Femur (tissue), 1 donor: Measurements from ENCODE around the gene MSMP.
A peak's percentile ranks its signal among the peaks of the same experiment; 100 is the strongest.

ENCODE experiments used
- DNase-seq: peaks from one replicate; pipeline ENCODE4 v3.0.0-alpha.2; 2017

The MSMP gene

GRCh38 chr9:35741740-35742139 is 12.3 kb downstream of the MSMP start:
- peak; percentile 7 for DNase-seq

- no peak for DNase-seq
Observed at GRCh38 chr9:35740243-35740642, 13.8 kb downstream of the MSMP start.

- DNase-seq: no peak
Observed at GRCh38 chr9:35738924-35739323, 15.2 kb downstream of the MSMP start.

- no peak for DNase-seq
Observed at GRCh38 chr9:35738186-35738585, 15.9 kb downstream of the MSMP start.

- DNase-seq: no peak
Observed at GRCh38 chr9:35737143-35737542, 16.9 kb downstream of the MSMP start.

GRCh38 chr9:35736201-35736633 is 17.9 kb downstream of the MSMP start:
- peak; percentile 71 for DNase-seq

- DNase-seq: no peak
Observed at GRCh38 chr9:35734096-35734495, 20.0 kb downstream of the MSMP start.

GRCh38 chr9:35732800-35733541 is 21.1 kb downstream of the MSMP start:
- DNase-seq: no peak

GRCh38 chr9:35732185-35732799 is 21.8 kb downstream of the MSMP start, which contains the start of the genes CREB3 and TLN1:
Gene CREB3 (plus strand): TSS chr9:35732666. CDS start chr9:35732773, 107 bp downstream.
Gene TLN1 (minus strand): TSS chr9:35732195. CDS start chr9:35725694, 6,501 bp downstream.
- DNase-seq: peak; percentile 99

GRCh38 chr9:35731415-35732184 is 22.5 kb downstream of the MSMP start:
- no peak for DNase-seq

- no peak for DNase-seq
Observed at GRCh38 chr9:35730486-35730854, 23.6 kb downstream of the MSMP start.

- DNase-seq: peak; percentile 73
Observed at GRCh38 chr9:35729700-35730485, 24.2 kb downstream of the MSMP start.

- no peak for DNase-seq
Observed at GRCh38 chr9:35729101-35729500, 25.0 kb downstream of the MSMP start.

- peak; percentile 82 for DNase-seq
Observed at GRCh38 chr9:35728041-35728971, 25.8 kb downstream of the MSMP start.

GRCh38 chr9:35727676-35728040 is 26.4 kb downstream of the MSMP start:
- DNase-seq: no peak

GRCh38 chr9:35726931-35727330 is 27.1 kb downstream of the MSMP start:
- no peak for DNase-seq

GRCh38 chr9:35725362-35725761 is 28.7 kb downstream of the MSMP start:
- DNase-seq: no peak

- DNase-seq: no peak
Observed at GRCh38 chr9:35723908-35724307, 30.2 kb downstream of the MSMP start.

GRCh38 chr9:35723426-35723825 is 30.6 kb downstream of the MSMP start:
- no peak for DNase-seq

GRCh38 chr9:35719546-35719945 is 34.5 kb downstream of the MSMP start:
- no peak for DNase-seq

- DNase-seq: no peak
Observed at GRCh38 chr9:35718721-35719511, 35.2 kb downstream of the MSMP start.
